SK-N-SH (cell line): ENCODE data around the gene APLN.

ENCODE experiments used
- CTCF ChIP-seq: fragments of 200-600 bp; sonication (generic); IDR thresholded peaks from 2 replicates; pipeline ENCODE4 v1.6.1; 2017; ENCODE audit warnings: antibody characterized with exemption, mild to moderate bottlenecking, moderate library complexity
- EZH2phosphoT487 ChIP-seq: fragments of 200-600 bp; sonication (generic); IDR thresholded peaks from 2 replicates; pipeline ENCODE4 v1.6.1; 2017; ENCODE audit warnings: low read depth, mixed run types, mild to moderate bottlenecking, antibody characterized with exemption, moderate library complexity, borderline replicate concordance
- MXI1 ChIP-seq: IDR thresholded peaks from 2 replicates; pipeline ENCODE4 v1.6.1; 2012; ENCODE audit warnings: mild to moderate bottlenecking, low read depth, low read length, improper control_type of control experiment
- RCOR1 ChIP-seq: fragments of 150-350 bp; IDR thresholded peaks from 2 replicates; pipeline ENCODE4 v1.6.1; 2017; ENCODE audit warnings: antibody characterized with exemption, low read length

DNA sequence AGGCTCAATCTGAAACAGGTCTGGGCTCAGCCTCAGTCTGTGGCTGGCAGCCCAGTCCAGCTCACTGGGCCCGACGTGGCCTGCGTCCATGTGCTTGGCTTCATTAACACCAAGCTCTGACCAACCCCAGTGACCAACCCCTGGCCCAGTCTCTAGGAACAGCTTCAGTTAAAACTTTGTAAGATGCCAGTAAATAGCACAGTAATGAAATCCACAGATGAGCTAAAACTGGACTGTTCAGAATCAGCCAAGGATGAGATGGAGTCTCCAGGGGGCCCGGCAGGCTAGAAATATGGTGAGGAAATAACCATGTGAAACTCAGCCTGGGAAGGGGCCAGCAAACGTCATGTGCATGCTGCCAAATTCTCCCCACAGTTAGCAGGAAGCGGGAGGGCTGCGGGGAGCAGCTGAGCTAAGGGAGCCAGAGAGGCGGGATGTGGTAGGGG is 46.9 kb upstream of the APLN start:
- TF ChIP-seq MXI1 (no peak), EZH2phosphoT487 (no peak), CTCF (no peak), RCOR1 (no peak)
